OCI-LY7 (cell line): ENCODE data around the gene NOL9.

Experiments used
- CTCF ChIP-seq: fragments of 200-600 bp; sonication (generic); conservative IDR thresholded peaks from 2 replicates; pipeline ENCODE4 v1.5.1; 2014; ENCODE audit warnings: mild to moderate bottlenecking, antibody characterized with exemption, low read length, moderate library complexity, mixed read lengths
- EZH2phosphoT487 ChIP-seq: fragments of 200-600 bp; sonication (generic); IDR thresholded peaks from 2 replicates; pipeline ENCODE4 v1.6.1; 2018; ENCODE audit warnings: low read depth, borderline replicate concordance, mild to moderate bottlenecking, mixed run types, antibody characterized with exemption, low read length, moderate library complexity, mixed read lengths

DNA sequence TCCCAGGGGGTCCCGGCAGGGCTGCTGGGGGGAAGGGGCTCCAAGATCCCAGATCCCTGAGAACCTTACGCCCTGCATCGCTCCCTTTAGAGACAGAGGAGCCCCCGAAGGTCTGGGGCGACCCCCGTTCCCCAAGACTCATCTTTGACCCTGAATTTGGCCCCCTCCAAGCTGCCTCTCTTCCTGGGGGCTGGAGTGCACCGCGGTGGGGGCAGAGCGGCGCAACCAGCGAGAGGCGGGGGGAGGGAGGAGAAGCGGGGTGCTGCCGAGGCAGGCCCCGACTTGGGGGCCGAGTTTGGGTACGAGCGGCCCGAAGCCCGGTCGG lies 57.5 kb downstream of the NOL9 start:
- TF ChIP-seq CTCF (no peak), EZH2phosphoT487 (no peak)
